CD4-positive, alpha-beta T cell (primary cell): ENCODE data around the gene DDX31. TPM values are rescaled to one million over a fixed set of nuclear protein-coding genes. Genes with fewer than 3 reads are reported as not detected.

Source experiments
- ATAC-seq: fragments of 200-7000 bp; cut with Tn5 transposase; one replicate; pipeline ENCODE4 v1.10.0; 2022; ENCODE audit warnings: mild to moderate bottlenecking; ENCODE audit not compliant: poor library complexity
- CTCF ChIA-PET: fragments of 350-600 bp; sonication (Branson Sonifier 250); formaldehyde crosslinking; loops from one replicate; lab custom pipeline; 2021; ENCODE audit warnings: antibody characterized with exemption, inconsistent platforms; lab: Charles Lee
- POLR2A ChIA-PET: fragments of 350-600 bp; sonication (Branson Sonifier 250); formaldehyde crosslinking; loops from one replicate; lab custom pipeline; 2021; ENCODE audit warnings: antibody characterized with exemption, inconsistent platforms; lab: Charles Lee
- DNase-seq, 14 experiments: peaks; one replicate each; pipeline ENCODE4 v3.0.0-alpha.2; 2013 to 2020; ENCODE audit warnings: mixed read lengths in 2 of 14
- H3K27ac ChIP-seq, 2 donors: one replicate each; pipeline versions ENCODE4 v1.5.1 to v1.7.0; 2013; ENCODE audit warnings: low read length in 2 of 2, low read depth in 1 of 2, mild to moderate bottlenecking in 1 of 2
- H3K27me3 ChIP-seq, 2 experiments: 1 replicate in 1 of 2; 2 replicates in 1 of 2; pipeline versions ENCODE4 v1.6.1 to v1.7.0; 2013; ENCODE audit warnings: low read length in 2 of 2, control low read depth in 1 of 2, mild to moderate bottlenecking in 1 of 2, moderate library complexity in 1 of 2; ENCODE audit not compliant: insufficient read depth in 2 of 2, control insufficient read depth in 1 of 2
- H3K36me3 ChIP-seq: one replicate; pipeline ENCODE4 v1.6.1; 2013; ENCODE audit warnings: low read length, control low read depth; ENCODE audit not compliant: insufficient read depth
- H3K4me1 ChIP-seq: one replicate; pipeline ENCODE4 v1.6.1; 2013; ENCODE audit warnings: low read length, control low read depth; ENCODE audit not compliant: insufficient read depth
- H3K4me3 ChIP-seq: one replicate; pipeline ENCODE4 v1.5.1; 2013; ENCODE audit warnings: mild to moderate bottlenecking, low read length, moderate library complexity
- H3K9me3 ChIP-seq, 2 experiments: 1 replicate in 1 of 2; 2 replicates in 1 of 2; pipeline versions ENCODE4 v1.6.1 to v1.7.0; 2013; ENCODE audit warnings: low read length in 2 of 2, mild to moderate bottlenecking in 2 of 2, control low read depth in 1 of 2, moderate library complexity in 1 of 2; ENCODE audit not compliant: control insufficient read depth in 1 of 2, insufficient read depth in 1 of 2
- H3K27ac Mint-ChIP-seq: one replicate; pipeline ENCODE4 v1.8.0; 2020; ENCODE audit warnings: mixed read lengths
- H3K27me3 Mint-ChIP-seq: one replicate; pipeline ENCODE4 v1.8.0; 2021; ENCODE audit warnings: mixed read lengths
- H3K36me3 Mint-ChIP-seq: one replicate; pipeline ENCODE4 v1.8.0; 2021; ENCODE audit warnings: low read depth, mixed read lengths
- H3K4me1 Mint-ChIP-seq: one replicate; pipeline ENCODE4 v1.8.0; 2021; ENCODE audit warnings: low read depth, mixed read lengths
- H3K4me3 Mint-ChIP-seq: one replicate; pipeline ENCODE4 v1.8.0; 2020; ENCODE audit warnings: mild to moderate bottlenecking, mixed read lengths
- H3K9me3 Mint-ChIP-seq: one replicate; pipeline ENCODE4 v1.8.0; 2020; ENCODE audit warnings: mixed read lengths
- CTCF ChIP-seq: fragments of 200-600 bp; IDR thresholded peaks from one replicate; pipeline ENCODE4 v1.8.0; 2022; ENCODE audit warnings: antibody characterized with exemption, mild to moderate bottlenecking
- intact Hi-C, 2 experiments: fragments of 100-400 bp; cut with DNase I in 1 of 2; cut with micrococcal nuclease in 1 of 2; formaldehyde crosslinking; loops; one replicate each; pipeline versions ENCODE4 v1.15.1 to v1.9.0; 2023 to 2025; cut with DNase I, micrococcal nuclease
- total RNA-seq, 174 experiments: library from RNA in 2 of 174; stranded (reverse) in 2 of 174; gene quantifications; one replicate each; pipeline ENCODE4 v1.2.3 and lab custom pipeline; 2021 to 2026

DDX31 gene
- total RNA-seq, 2 experiments from 2014 or later: 11.0 to 11.3 TPM

- Histone ChIP-seq H3K27me3 (peaks cover 2 to 14% of the 10 kb centered on the region in 2 experiments), H3K9me3 (no peaks in the 10 kb centered on the region), H3K4me3 (no peak overlapping the region), H3K4me1 (no peaks in the 10 kb centered on the region), H3K36me3 (peaks cover 30% of the 10 kb centered on the region), H3K27ac (no peak overlapping the region)
- intact Hi-C loops: no loop called here
- ATAC-seq (no peak), DNase-seq (no peak)
- Mint-ChIP-seq H3K27me3 (peaks cover 53% of the 10 kb centered on the region), H3K9me3 (no peaks in the 10 kb centered on the region), H3K4me1 (no peaks in the 10 kb centered on the region), H3K27ac (no peak overlapping the region), H3K4me3 (no peak overlapping the region), H3K36me3 (peaks cover 82% of the 10 kb centered on the region)
- no peak for TF ChIP-seq CTCF
- ChIA-PET CTCF (no interaction called here), POLR2A (interaction anchor here (0.6 kb wide), 1 partner anchor 1509 kb away, joined by 3 read pairs; no protein-coding TSS in a partner anchor)
Measured at GRCh38 chr9:132596200-132596599, 73.6 kb downstream of the DDX31 start.

- ATAC-seq (no peak), DNase-seq (no peak)
- H3K27me3 Mint-ChIP-seq: peaks cover 58% of the 10 kb centered on the region
- peaks cover 74% of the 10 kb centered on the region for H3K36me3 Mint-ChIP-seq
- Histone ChIP-seq H3K9me3 (no peaks in the 10 kb centered on the region), H3K36me3 (peaks cover 27% of the 10 kb centered on the region), H3K27me3 (peaks cover 7 to 21% of the 10 kb centered on the region in 2 experiments), H3K27ac (no peak overlapping the region), H3K4me1 (peaks cover 3% of the 10 kb centered on the region), H3K4me3 (no peak overlapping the region)
- H3K9me3 Mint-ChIP-seq: no peaks in the 10 kb centered on the region
- CTCF ChIA-PET: no interaction called here
- no peak overlapping the region for H3K4me3 Mint-ChIP-seq
- H3K4me1 Mint-ChIP-seq: no peaks in the 10 kb centered on the region
- TF ChIP-seq CTCF: no peak
- no peak overlapping the region for H3K27ac Mint-ChIP-seq
- POLR2A ChIA-PET: no interaction called here
- intact Hi-C loops: no loop called here
Measured at GRCh38 chr9:132595319-132595718, 74.5 kb downstream of the DDX31 start.

DNA sequence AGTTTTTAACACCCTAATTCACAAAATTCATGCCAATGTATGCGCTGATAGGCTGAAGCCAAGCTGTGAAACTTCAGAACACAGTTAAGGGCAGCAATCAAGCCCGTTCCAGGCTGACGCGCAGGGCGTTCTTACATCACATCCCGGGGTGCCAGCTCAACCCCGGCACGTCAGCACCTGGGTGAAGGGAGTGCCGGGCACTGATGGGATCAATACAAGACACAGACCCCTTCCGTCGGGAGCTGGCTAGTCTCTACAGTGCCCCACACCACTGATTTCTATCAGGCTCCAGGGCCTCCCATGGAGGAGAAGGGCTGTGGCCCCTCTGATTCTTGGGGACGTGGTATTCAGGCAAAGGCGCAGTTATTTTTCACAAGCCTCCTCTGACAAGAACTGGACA is 75.4 kb downstream of the DDX31 start:
- Histone ChIP-seq H3K4me1 (peaks cover 3% of the 10 kb centered on the region), H3K27ac (no peak overlapping the region), H3K9me3 (peaks cover 0 to 5% of the 10 kb centered on the region in 2 experiments), H3K36me3 (peaks cover 27% of the 10 kb centered on the region), H3K27me3 (peaks cover 14 to 28% of the 10 kb centered on the region in 2 experiments), H3K4me3 (no peak overlapping the region)
- Mint-ChIP-seq H3K27me3 (peaks cover 60% of the 10 kb centered on the region), H3K9me3 (no peaks in the 10 kb centered on the region), H3K4me3 (no peak overlapping the region), H3K27ac (no peak overlapping the region), H3K36me3 (peaks cover 65% of the 10 kb centered on the region), H3K4me1 (no peaks in the 10 kb centered on the region)
- intact Hi-C loops: no loop called here
- POLR2A ChIA-PET: no interaction called here
- TF ChIP-seq CTCF: no peak
- CTCF ChIA-PET: no interaction called here
- DNase-seq (no peak), ATAC-seq (no peak)
